PFSK-1 (cell line): ENCODE results near the gene TSKU.

Experiments used
- FOXP2 ChIP-seq: optimal IDR thresholded peaks from 2 replicates; pipeline ENCODE3; 2011; ENCODE audit warnings: borderline replicate concordance, control low read depth, inconsistent platforms; ENCODE audit not compliant: insufficient read depth; ENCODE audit errors: extremely low read length, extremely low read depth
- POLR2AphosphoS5 ChIP-seq: IDR thresholded peaks from 2 replicates; pipeline ENCODE4 v1.6.1; 2012; ENCODE audit warnings: low read depth, mild to moderate bottlenecking, control low read depth, low read length, moderate library complexity
- REST ChIP-seq, 2 experiments: IDR thresholded peaks; 2 replicates each; pipeline versions ENCODE4 v1.6.1 to v1.8.0; 2011 to 2012; ENCODE audit warnings: low read depth in 2 of 2, low read length in 2 of 2, control low read depth in 1 of 2, inconsistent platforms in 1 of 2, mild to moderate bottlenecking in 1 of 2, moderate library complexity in 1 of 2; ENCODE audit not compliant: insufficient read depth in 1 of 2
- SIN3A ChIP-seq: IDR thresholded peaks from 2 replicates; pipeline ENCODE4 v1.6.1; 2012; ENCODE audit warnings: mild to moderate bottlenecking, low read length, moderate library complexity, borderline replicate concordance; ENCODE audit not compliant: insufficient read depth
- TAF1 ChIP-seq: IDR thresholded peaks from 2 replicates; pipeline ENCODE4 v1.6.1; 2012; ENCODE audit warnings: low read length, control low read depth, borderline replicate concordance; ENCODE audit not compliant: insufficient read depth

Gene TSKU

DNA sequence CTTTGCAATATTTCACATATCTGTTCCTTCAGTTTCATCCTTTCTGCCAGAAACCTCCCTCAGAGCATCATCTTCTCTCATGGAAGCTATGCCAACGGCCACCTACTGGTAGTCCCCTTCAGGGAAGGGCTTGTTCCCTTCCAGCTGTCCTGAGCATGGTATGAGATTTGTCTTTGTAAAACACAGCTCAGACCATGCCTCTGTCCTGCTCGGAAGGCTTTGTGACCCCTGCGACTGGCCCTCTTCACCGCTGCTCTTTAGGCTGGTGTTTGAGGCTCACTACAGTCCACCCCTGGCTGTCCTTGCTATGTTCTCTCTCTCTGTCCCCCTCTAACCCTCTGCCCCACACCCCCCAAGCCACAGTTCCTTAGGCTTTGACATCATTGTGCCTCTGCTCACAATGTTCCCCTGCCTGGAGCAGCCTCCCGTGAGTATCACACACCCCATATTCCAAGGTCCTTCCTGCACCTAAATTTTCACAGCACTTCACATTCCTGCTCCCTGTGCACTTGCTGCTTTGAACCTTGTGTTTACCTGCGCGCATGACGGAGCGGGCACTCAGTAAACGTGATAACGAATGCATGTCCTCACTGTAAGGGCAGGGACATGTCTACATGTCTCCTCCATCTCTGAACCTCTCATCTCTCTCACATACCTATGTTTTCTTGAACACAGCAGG, 53.6 kb downstream of the TSKU start:
- TF ChIP-seq FOXP2 (no peak), TAF1 (no peak), REST (IDR thresholded peaks at IDR 0.05; ENCODE audit: insufficient read depth in 1 of 2, low read depth in 2 of 2, low read length in 2 of 2) (no peak), POLR2AphosphoS5 (no peak), SIN3A (no peak)

DNA sequence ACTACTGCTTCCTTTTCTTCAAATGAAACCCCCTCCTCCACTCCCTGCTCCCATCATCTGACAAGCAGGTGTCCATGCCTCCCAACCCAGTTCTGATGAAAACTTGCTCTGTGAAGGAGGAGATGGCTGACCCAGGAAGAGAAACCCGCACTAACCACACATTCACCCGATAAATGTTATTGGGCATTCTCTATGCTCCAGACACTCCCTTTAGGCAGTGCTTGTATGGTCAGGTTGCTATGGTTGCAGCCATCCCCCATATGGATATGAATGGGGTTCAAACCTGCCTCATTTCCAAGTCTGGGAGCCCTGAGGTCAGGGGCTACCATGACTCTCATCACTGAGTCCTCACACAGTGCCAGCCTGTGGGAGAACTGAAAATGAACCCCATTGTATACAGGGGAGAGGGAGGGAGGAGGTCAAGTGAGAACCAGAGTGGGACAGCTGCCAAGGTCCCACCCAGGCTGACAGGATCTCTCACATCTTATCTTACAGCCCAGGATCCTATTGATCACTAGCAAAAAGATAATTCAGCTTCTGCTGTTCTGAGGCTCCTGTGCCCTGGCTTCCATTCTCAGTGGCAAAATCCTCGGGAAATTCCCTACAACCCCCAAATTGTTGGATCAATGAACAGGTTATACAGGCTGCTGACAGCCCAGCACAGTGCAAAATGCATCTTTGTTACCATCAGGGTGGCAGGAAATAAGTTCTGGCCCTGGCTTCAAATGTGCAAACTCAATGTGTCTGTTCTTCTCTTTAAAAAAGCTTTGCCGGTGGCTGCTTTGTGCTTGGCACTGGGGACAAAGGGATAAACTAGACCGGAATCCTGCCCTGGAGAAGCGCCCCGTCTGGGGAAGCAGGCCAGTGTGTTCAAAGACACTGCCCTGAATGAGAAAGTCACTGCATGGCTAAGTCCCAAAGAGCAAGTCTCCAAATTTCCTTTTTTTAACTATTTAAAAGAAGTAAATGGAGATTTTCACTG, 54.8 kb downstream of the TSKU start:
- TF ChIP-seq FOXP2 (no peak), REST (IDR thresholded peaks at IDR 0.05; ENCODE audit: insufficient read depth in 1 of 2, low read depth in 2 of 2, low read length in 2 of 2) (no peak), SIN3A (no peak), TAF1 (no peak), POLR2AphosphoS5 (no peak)

- TF ChIP-seq TAF1 (no peak), REST (IDR thresholded peaks at IDR 0.05; ENCODE audit: insufficient read depth in 1 of 2, low read depth in 2 of 2, low read length in 2 of 2) (no peak), SIN3A (no peak), FOXP2 (no peak), POLR2AphosphoS5 (no peak)
Measured at GRCh38 chr11:76838678-76839068, 55.5 kb downstream of the TSKU start.

GRCh38 chr11:76839311-76839710, 56.2 kb downstream of the TSKU start:
- no peak for TF ChIP-seq SIN3A
- TF ChIP-seq POLR2AphosphoS5: no peak
- TF ChIP-seq REST (IDR thresholded peaks at IDR 0.05; ENCODE audit: insufficient read depth in 1 of 2, low read depth in 2 of 2, low read length in 2 of 2): no peak
- TF ChIP-seq FOXP2: no peak
- no peak for TF ChIP-seq TAF1
